HepG2 (cell line): Measurements from ENCODE around the gene VWA7. TPM values are rescaled to one million over a fixed set of nuclear protein-coding genes. Genes with fewer than 3 reads are reported as not detected.

Experiments
- JUNB ChIP-seq: sonication (generic); formaldehyde crosslinking; IDR thresholded peaks from 2 replicates; pipeline ENCODE4 v1.8.0; 2022; ENCODE audit warnings: missing genetic modification reagents, mild to moderate bottlenecking, borderline replicate concordance
- NFKBIZ ChIP-seq: IDR thresholded peaks from 2 replicates; pipeline ENCODE4 v1.6.1; 2018; ENCODE audit warnings: missing genetic modification reagents, missing compliant biosample characterization
- SP5 ChIP-seq: IDR thresholded peaks from 2 replicates; pipeline ENCODE4 v1.6.1; 2016; ENCODE audit warnings: low read depth, borderline replicate concordance
- TMF1 ChIP-seq: sonication (generic); formaldehyde crosslinking; IDR thresholded peaks from 2 replicates; pipeline ENCODE4 v1.8.1; 2022; ENCODE audit warnings: low read depth, missing genetic modification reagents
- ZNF224 ChIP-seq: sonication (generic); formaldehyde crosslinking; IDR thresholded peaks from 2 replicates; pipeline ENCODE4 v1.5.0; 2020; ENCODE audit warnings: mild to moderate bottlenecking, missing genetic modification reagents
- ZNF431 ChIP-seq: sonication (generic); formaldehyde crosslinking; IDR thresholded peaks from 2 replicates; pipeline ENCODE4 v1.9.0; 2022; ENCODE audit warnings: missing genetic modification reagents, low read depth, mild to moderate bottlenecking, borderline replicate concordance
- ZNF446 ChIP-seq: sonication (generic); formaldehyde crosslinking; IDR thresholded peaks from 2 replicates; pipeline ENCODE4 v1.5.0; 2020; ENCODE audit warnings: mild to moderate bottlenecking, missing genetic modification reagents
- ZNF737 ChIP-seq: sonication (generic); formaldehyde crosslinking; IDR thresholded peaks from 2 replicates; pipeline ENCODE4 v1.5.0; 2020; ENCODE audit warnings: missing genetic modification reagents, mild to moderate bottlenecking, borderline replicate concordance
- polyA plus RNA-seq, 8 experiments: library from polyadenylated mRNA; depleted of rRNA in 3 of 8; stranded (reverse) in 7 of 8; unstranded in 1 of 8; fragments of >200 nt; fragmentation: Illumina TruSeq in 4 of 8; extraction: Trizol in 4 of 8; gene quantifications; 2 replicates each; pipeline versions ENCODE4 v1.2.1 to v1.2.3, GENCODE V29; 2011 to 2016; ENCODE audit warnings: low read depth in 4 of 8, missing spikeins in 1 of 8, mixed read lengths in 1 of 8; ENCODE audit not compliant: insufficient read depth in 1 of 8
- total RNA-seq, 5 experiments: library from RNA; depleted of rRNA; stranded (reverse); fragments of >200 nt; fragmentation: Illumina TruSeq; extraction: Trizol; gene quantifications; 2 replicates each; pipeline ENCODE4 v1.2.3, GENCODE V29; 2016; ENCODE audit warnings: low read depth in 1 of 5
- TF ChIP-seq, protein P1 (sequence below): sonication (generic); formaldehyde crosslinking; IDR thresholded peaks from 2 replicates; pipeline ENCODE4 v1.9.0; 2021; ENCODE audit warnings: missing genetic modification reagents, borderline replicate concordance
- TF ChIP-seq, protein P2 (sequence below): sonication (generic); formaldehyde crosslinking; IDR thresholded peaks from 2 replicates; pipeline ENCODE4 v1.4.0; 2020; ENCODE audit warnings: missing genetic modification reagents
- TF ChIP-seq, protein P3 (sequence below), 2 experiments: sonication (generic) in 1 of 2; formaldehyde crosslinking in 1 of 2; IDR thresholded peaks; 2 replicates each; pipeline versions ENCODE4 v1.6.1 to v1.9.0; 2014 to 2022; ENCODE audit warnings: antibody characterized with exemption in 1 of 2, borderline replicate concordance in 1 of 2, inconsistent platforms in 1 of 2, low read depth in 1 of 2, missing genetic modification reagents in 1 of 2
- TF ChIP-seq, protein P4 (sequence below): IDR thresholded peaks from 2 replicates; pipeline ENCODE4 v1.6.1; 2016; ENCODE audit warnings: missing biosample characterization, missing genetic modification reagents, low read depth
- TF ChIP-seq, protein P5 (sequence below): sonication (generic); formaldehyde crosslinking; IDR thresholded peaks from 2 replicates; pipeline ENCODE4 v1.4.0; 2020; ENCODE audit warnings: mild to moderate bottlenecking, missing genetic modification reagents

VWA7 gene
- total and polyA plus RNA-seq, 2 of the 13 experiments (the other 11 are each of a cell fraction or from before 2014, with no cell fraction given), result 0.86 to 3.3 TPM

DNA sequence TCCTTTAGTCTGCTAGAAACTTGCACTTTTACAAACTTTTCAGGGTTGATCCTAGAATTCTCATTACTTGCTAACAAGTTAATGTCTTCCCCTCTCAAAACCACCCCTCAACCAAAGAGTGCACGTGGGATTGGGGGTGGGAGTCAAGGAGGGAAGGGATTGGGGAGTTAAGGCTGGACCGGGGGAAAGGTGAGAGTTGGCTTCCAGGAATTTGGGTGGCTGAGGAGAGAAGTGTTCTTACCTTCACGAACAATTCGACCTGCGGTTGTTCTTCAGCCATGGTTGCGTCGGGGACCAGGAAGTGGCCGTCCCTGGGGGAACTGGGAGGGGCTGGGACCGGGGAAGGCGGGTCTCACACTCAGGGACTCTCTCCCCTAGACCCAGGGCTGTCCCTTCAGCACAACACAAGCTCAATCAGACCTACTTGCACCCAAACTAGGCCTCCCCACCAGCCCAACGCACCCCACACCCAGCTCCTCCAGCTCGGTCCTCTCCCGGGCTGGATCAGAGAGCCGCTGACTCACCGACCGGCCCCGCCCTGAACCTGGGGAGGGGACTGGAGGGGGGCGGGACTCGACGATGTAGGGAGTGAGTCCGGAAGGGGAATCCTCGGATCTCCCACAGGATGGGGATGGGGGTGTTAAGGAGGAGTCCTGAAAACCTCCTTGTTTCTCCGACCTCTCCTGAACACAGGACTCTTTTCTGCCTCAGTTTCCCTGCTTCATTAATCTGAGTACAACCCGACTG lies 40.9 kb downstream of the VWA7 start, which contains the start of gene CLIC1 (continued):
- TF ChIP-seq ZNF224 (CRISPR knock-in tag) (peak; percentile 69; the same call in 1 of the 2 replicates), ZNF446 (peak; percentile 48; the same call in 1 of the 2 replicates), JUNB (CRISPR knock-in tag) (peak; percentile 12; the same call in 1 of the 2 replicates), ZNF737 (CRISPR knock-in tag) (no peak), SP5 (CRISPR knock-in tag) (peak; percentile 96), NFKBIZ (CRISPR knock-in tag) (peak; percentile 95; the same call in 1 of the 2 replicates), TMF1 (CRISPR knock-in tag) (no peak), ZNF431 (CRISPR knock-in tag) (peak; percentile 79; the same call in 1 of the 2 replicates)
- TF ChIP-seq, protein P1, sequence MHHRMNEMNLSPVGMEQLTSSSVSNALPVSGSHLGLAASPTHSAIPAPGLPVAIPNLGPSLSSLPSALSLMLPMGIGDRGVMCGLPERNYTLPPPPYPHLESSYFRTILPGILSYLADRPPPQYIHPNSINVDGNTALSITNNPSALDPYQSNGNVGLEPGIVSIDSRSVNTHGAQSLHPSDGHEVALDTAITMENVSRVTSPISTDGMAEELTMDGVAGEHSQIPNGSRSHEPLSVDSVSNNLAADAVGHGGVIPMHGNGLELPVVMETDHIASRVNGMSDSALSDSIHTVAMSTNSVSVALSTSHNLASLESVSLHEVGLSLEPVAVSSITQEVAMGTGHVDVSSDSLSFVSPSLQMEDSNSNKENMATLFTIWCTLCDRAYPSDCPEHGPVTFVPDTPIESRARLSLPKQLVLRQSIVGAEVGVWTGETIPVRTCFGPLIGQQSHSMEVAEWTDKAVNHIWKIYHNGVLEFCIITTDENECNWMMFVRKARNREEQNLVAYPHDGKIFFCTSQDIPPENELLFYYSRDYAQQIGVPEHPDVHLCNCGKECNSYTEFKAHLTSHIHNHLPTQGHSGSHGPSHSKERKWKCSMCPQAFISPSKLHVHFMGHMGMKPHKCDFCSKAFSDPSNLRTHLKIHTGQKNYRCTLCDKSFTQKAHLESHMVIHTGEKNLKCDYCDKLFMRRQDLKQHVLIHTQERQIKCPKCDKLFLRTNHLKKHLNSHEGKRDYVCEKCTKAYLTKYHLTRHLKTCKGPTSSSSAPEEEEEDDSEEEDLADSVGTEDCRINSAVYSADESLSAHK, result 0 out of 2 replicates have a peak, but pooled peaks have one; percentile 2
- TF ChIP-seq, protein P2, sequence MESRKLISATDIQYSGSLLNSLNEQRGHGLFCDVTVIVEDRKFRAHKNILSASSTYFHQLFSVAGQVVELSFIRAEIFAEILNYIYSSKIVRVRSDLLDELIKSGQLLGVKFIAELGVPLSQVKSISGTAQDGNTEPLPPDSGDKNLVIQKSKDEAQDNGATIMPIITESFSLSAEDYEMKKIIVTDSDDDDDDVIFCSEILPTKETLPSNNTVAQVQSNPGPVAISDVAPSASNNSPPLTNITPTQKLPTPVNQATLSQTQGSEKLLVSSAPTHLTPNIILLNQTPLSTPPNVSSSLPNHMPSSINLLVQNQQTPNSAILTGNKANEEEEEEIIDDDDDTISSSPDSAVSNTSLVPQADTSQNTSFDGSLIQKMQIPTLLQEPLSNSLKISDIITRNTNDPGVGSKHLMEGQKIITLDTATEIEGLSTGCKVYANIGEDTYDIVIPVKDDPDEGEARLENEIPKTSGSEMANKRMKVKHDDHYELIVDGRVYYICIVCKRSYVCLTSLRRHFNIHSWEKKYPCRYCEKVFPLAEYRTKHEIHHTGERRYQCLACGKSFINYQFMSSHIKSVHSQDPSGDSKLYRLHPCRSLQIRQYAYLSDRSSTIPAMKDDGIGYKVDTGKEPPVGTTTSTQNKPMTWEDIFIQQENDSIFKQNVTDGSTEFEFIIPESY, result peak; percentile 33; the same call in 1 of the 2 replicates
- TF ChIP-seq, protein P3, sequence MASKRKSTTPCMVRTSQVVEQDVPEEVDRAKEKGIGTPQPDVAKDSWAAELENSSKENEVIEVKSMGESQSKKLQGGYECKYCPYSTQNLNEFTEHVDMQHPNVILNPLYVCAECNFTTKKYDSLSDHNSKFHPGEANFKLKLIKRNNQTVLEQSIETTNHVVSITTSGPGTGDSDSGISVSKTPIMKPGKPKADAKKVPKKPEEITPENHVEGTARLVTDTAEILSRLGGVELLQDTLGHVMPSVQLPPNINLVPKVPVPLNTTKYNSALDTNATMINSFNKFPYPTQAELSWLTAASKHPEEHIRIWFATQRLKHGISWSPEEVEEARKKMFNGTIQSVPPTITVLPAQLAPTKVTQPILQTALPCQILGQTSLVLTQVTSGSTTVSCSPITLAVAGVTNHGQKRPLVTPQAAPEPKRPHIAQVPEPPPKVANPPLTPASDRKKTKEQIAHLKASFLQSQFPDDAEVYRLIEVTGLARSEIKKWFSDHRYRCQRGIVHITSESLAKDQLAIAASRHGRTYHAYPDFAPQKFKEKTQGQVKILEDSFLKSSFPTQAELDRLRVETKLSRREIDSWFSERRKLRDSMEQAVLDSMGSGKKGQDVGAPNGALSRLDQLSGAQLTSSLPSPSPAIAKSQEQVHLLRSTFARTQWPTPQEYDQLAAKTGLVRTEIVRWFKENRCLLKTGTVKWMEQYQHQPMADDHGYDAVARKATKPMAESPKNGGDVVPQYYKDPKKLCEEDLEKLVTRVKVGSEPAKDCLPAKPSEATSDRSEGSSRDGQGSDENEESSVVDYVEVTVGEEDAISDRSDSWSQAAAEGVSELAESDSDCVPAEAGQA (IDR thresholded peaks at IDR 0.05; ENCODE audit: low read depth), result peak; percentile 49; the same call in 1 of the 2 replicates
- TF ChIP-seq, protein P3 (CRISPR knock-in tag; IDR thresholded peaks at IDR 0.05; ENCODE audit: borderline replicate concordance), result no peak
- TF ChIP-seq, protein P4, sequence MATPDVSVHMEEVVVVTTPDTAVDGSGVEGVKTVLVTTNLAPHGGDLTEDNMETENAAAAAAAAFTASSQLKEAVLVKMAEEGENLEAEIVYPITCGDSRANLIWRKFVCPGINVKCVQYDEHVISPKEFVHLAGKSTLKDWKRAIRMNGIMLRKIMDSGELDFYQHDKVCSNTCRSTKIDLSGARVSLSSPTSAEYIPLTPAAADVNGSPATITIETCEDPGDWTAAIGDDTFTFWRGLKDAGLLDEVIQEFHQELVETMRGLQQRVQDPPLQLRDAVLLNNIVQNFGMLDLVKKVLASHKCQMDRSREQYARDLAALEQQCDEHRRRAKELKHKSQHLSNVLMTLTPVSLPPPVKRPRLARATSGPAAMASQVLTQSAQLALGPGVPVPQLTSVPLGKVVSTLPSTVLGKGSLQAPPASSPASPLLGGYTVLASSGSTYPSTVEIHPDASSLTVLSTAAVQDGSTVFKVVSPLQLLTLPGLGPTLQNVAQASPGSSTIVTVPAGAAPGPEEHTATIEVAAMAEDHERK, result 0 out of 2 replicates have a peak, but pooled peaks have one; percentile 21
- TF ChIP-seq, protein P5, sequence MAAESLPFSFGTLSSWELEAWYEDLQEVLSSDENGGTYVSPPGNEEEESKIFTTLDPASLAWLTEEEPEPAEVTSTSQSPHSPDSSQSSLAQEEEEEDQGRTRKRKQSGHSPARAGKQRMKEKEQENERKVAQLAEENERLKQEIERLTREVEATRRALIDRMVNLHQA, result no peak
